HUDEP-2 (cell line): ENCODE results near the gene SUGP2.
"Not testable (repeated sequence)": the region's sequence is repeated elsewhere in the genome, so short reads cannot be mapped to it uniquely, and the experiment has no call there.

Source experiments
- DNase-seq, 76 experiments: peaks; one replicate each; lab custom pipeline; 2025; ENCODE audit not compliant: unreplicated experiment in 76 of 76; lab: John Stamatoyannopoulos, UW

Gene SUGP2

DNA sequence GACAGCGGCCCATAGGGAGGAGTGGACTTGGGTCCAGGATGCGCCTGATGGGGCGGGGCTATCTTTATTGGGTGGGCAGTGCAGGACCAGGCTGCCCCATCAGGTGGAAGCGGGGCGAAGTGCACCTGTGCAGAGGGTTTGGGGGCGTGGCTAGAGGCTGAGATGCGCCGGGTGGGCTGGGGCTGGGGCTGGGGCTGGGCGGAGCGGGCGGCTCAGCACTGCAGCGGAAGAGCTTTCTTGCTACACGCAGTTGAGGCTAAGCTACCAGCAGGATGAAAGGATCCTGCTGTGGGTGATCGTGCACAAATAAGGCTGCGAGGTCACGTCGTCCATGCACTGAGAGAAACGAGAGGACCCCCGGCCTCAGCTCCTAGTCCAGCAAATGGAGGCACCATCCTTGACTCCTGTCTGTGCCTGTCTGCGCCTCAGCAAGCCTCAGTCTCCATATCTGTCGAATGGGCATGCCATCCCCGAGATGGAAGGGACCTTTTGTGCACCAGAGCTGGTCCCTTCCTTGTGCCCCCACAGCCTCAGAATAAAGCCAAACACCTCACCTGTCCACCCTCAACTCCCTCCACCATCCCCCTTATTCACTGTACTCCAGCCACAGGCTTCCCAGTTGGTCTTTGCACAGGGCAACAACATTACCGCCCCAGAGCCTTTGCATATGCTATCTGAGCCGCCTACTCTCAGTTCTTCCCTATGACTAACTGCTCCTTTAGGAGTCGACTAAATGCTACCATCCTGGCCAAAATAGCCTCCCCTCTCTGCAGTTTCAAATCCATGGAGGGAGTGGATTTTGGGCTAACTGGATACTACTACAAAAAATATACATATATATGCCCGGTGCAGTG, 71.3 kb downstream of the SUGP2 start:
- DNase-seq, result no peak

DNA sequence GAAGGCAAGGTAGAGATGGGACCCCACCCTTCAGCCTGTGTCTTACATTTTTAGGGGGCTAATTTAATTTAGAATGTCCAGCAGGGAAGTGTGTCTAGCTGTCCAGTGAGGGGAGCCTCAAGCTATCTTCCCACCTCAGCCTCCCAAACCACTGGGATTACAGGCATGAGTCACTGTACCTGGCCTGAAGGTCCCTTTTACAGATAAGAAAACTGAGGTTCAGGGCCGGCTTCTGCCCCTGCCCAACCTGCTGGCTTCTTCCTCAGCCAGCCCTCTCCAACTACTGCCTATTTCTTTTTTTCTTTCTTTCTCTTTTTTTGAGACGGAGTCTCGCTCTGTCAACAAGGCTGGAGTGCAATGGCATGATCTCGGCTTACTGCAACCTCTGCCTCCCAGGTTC, 72.9 kb downstream of the SUGP2 start:
- no peak for DNase-seq

DNA sequence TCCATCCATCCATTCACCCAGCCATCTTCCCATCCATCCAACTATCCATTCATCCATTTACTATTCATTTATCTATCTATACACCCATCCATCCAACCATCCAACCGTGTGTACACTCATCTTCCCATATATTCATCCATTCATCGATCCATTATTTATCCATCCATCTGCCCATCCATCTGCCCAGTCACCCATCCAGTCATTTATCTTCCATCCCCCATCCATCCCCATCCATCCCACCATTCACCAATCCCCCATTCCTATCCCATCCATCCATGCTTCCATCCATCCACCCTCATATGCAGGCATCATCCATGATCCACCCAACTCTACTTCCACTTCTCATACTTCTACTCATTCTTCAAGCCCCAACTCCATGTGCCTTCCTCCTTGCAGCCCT, 78.3 kb downstream of the SUGP2 start:
- no peak for DNase-seq

DNA sequence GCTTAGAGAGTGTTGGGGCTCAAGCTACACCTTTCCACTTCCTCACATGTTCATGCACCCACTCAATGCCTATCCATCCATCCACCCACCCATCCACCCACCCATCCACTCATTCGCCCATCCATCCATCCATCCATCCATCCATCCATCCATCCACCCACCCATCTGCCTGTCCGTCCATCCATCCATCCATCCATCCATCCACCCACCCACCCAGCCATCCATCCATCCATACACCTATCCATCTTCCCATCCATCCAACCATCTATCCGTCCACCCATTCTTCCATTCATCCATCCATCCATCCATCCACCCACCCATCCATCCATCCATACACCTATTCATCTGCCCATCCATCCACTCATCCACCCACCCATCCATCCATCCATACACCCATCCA, 79.2 kb downstream of the SUGP2 start:
- DNase-seq, result no peak

DNA sequence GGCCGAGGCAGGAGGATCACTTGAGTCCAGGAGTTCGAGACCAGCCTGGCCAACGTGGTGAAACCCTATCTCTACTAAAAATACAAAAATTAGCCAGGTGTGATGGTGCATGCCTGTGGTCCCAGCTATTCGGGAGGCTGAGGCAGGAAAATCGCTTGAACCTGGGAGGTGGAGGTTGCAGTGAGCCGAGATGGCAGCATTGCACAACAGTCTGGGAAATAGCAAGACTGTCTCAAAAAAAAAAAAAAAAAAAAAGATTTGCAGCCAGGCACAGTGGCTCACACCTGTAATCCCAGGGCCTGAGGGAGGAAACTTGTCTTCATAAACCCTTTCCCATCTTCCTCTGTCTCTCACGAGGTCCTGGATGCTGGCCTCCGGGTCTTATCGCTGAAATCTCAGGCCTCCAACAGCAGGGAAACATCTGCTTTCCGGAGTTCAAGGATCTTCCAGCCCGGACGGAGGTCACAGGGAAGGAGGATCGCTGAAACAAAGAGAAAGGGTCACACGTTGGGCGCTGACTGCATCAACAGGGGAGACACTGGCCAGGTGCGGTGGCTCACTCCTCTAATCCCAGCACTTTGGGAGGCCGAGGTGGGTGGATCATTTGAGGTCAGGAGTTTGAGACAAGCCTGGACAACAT, 80.8 kb downstream of the SUGP2 start:
- not testable (repeated sequence) for DNase-seq

DNA sequence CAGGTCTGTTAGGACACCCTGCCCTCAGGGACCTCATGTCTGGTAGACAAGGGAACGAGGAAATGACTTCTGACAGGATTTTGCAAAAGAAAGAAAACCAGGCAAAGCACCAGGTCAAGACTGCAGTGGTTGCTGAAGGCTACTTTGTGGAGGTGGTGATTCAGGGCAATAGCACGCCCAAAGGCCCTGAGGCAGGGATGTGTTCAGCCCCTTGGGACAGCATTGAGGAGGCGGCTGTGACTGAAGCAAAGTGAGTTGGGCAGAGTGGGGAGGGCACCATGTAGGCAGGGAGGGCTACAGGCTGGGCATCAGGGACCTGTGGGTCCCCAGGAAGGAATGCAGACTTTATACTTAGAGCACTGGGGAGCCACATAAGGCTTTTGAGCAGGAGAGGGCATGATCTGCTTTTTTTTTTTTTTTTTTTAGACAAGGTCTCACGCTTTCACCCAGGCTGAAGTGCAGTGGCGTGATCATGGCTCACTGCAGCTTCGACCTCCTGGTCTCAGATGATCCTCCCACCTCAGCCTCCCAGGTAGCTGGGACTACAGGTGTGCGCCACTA, 81.5 kb downstream of the SUGP2 start:
- DNase-seq, result no peak

DNA sequence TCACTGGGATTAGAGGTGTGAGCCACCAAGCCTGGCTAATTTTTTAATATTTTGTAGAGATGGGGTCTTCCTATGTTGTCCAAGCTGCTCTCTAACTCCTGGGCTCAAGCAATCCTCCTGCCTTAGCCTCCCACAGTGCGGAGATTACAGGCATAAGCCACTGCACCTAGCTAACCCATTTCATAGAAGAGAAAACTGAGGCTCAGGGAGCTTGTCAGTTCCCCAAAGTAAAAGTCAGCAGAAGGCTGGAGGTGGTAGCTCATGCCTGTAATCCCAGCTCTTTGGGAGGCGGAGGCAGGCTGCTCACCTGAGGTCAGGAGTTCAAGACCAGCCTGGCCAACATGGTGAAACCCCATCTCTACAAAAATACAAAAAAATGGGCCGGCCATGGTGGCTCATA, 83.5 kb downstream of the SUGP2 start:
- DNase-seq, result no peak

DNA sequence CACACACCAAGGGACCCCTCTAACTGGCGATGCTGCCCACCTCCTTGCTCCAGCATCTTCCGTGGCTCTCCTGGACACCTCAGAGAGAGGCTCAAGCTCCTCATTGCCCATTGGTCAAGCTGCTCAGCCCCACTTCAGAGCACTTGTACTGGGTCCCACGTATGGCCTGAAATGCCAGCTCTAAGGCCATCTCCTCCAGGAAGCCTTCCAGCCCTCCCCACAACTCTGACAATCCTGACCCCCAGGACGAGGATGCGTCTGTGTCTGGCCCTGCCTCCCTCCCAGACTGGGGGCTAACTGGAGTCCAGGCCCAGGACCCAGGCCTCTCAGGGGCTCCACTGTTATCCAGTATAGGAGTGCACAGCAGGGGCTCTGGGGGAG, 84.4 kb downstream of the SUGP2 start:
- DNase-seq, result no peak

DNA sequence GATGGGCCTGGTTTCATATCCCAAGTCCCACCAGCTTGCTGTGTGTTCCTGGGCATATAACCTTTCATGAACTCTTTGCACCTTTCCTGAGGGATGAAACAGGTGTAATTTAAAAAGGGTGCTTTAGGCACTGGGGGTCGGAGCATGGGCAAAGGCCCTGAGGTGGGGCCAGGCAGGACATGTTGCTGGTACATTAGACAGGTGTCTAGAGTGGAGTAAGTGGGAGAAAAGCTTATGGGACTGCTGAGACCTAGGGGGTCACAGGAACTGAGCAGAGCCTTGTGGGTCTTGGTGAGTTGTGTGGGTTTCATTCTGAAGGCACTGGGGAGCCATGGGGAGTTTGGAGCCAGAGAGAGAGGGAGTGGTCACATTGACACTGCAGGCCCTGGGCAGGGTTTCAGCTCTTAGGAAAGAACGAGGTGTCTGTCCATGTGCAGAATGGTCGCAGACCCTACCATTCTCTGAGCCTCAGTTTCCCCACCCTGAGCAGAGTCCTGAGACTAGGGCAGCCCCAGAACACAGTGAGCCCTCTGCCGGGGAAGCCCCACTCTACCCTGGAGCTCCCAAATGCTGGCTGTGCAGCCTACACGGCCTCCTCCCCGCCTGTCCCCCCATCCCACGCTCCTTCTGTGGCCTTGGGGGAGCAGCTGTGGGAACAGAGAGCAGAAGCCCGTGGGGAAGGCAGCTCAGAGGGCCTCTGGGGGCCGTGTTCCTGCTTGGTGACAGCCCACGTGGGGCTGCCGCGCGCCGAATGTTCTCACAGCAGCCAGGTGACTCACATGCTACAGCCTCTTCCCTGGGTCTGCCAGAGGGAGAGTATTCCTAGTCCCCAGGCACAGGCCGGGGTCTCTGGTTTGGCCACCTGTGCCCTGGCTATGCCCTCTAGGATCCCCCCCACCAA, 85.0 kb downstream of the SUGP2 start:
- no peak for DNase-seq

DNA sequence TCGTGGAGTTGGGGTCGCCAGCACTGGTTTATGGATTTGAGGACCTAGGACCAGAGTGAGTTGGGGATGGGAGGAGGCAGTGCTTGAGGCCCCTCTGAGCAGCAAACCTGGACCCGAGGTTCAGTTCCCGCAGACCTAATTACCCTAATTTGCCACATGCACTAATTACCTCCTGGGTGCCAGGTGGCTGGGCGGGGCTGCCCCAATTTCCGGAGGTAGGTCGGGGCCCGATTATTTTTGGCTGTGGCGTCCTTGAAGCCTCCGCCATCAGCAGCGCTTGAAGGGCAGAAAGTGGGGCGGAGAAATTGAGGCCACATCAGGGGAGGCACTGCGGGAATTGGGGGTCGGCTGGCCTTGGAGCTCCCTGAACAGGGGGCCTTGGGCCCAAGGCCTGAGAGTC, 86.4 kb downstream of the SUGP2 start:
- no peak for DNase-seq

DNA sequence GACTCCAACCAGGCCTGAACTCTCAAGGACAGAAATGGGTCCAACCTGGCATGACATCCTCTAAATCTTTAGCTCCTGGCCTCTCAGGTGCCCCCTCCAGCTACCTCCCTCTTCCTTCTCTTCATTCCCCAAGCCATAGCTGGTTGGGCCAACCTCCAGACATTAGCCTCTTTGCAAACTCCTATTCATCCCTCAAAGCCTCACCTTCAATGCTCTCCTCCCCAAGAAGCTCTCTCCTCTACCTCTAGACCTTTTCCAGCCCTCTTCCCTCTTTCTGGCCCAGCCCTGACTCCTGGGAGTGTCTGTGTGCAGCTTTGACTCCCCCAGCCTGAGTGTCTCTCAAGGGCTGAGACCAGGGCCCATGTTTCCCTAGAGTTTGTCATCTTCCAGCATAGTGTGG, 87.0 kb downstream of the SUGP2 start:
- DNase-seq, result no peak

DNA sequence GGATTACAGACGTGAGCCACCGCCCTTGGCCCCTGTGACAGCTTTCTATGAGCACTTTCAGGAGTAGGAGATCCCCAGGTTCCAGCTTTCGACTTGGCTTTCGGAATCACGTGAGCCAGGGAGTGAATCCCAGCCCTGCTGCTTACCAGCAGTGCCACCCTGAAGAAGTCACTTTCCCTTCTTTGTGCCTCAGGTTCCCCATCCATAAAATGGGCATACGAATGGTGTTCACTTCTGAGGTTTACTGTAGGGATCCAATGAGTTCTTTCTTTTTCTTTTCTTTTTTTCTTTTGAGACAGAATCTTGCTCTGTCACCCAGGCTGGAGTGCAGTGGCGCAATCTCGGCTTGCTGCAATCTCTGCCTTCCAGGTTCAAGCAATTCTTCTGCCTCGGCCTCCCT, 88.0 kb downstream of the SUGP2 start:
- no peak for DNase-seq

DNA sequence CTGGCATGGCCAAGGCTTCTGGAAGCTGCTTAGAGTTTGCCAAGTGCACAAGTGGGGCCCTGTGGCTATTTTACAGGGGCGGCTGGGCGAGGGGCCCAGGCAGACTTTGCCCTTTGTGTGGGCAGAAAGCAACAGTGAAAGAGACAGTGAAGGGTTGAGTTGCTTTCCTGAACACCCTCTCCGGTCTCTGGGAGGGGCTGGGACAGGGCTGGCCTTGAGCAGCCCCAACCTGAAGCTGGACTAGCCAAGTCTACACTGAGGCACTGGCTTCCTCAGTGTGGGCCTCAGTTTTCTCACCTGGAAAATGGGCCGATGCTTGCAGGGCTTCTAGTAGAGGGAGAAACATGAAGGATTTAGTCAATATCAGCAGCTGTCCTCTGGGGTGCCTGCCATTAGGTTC, 89.9 kb downstream of the SUGP2 start:
- DNase-seq, result no peak

DNA sequence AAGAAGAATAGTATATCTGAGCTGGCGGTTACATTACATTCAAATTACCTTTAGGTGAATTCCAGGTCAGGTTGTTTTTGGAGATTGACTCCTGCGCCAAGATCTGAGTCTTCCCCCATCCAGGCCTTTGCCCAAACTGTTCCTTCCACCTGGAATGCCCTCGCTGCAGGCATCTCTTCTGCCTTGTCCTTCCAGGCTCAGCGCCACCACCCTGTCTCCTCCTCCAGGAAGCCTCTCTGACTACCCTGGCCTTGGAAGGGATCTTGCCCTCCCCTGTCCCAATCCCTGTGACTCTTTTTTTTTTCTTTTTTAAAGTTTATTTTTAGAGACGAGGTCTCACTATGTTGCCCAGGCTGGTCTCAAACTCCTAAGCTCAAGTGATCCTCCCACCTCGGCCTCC, 90.6 kb downstream of the SUGP2 start:
- DNase-seq, result no peak

DNA sequence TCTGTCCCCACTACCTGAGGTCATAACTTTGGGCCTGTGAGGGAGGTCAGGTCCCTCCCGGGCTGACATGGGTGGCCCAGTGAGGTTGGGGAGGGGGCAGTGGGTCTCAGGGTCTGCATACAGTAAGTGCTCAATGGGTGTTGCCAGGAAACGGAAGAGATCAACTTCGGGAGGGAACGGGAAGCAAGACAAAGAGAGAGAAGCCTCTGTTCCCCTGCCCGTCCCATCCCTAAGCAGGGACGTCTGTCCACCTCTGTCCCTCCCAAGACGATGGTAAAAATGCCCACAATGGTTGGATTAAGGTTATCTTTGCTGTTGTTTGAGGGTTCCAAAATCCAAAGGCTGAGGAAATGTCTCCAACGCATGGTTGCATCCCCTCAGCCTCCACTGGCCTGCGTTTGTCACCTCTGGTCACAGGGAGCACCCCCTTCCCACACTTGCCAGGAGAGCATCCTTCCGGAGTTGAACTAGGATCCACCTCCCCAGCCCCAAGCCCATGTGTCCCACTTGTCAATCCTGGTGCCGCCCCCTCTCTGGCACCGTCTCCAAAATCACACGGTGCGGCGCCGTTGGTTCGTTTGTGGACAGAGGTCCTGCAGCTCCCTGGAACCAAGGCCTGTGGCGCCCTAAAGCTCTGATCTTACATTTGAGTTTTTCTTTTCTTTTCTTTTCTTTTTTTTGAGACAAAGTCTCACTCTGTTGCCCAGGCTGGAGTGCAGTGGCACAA, 91.5 kb downstream of the SUGP2 start:
- DNase-seq, result no peak
